OCI-LY1 (cell line): ENCODE results near the gene RNF17.

ENCODE experiments used
- H2AFZ ChIP-seq: fragments of 200-600 bp; sonication (generic), shearing (Covaris generic); 2 replicates; pipeline ENCODE4 v1.6.0; 2014; ENCODE audit warnings: antibody characterized with exemption, mild to moderate bottlenecking, low read length
- H3F3A ChIP-seq: fragments of 200-600 bp; sonication (generic), shearing (Covaris generic); 2 replicates; pipeline ENCODE4 v1.6.0; 2014; ENCODE audit warnings: mild to moderate bottlenecking, antibody characterized with exemption, low read length, moderate library complexity; ENCODE audit not compliant: insufficient read depth
- H3K27ac ChIP-seq: fragments of 200-600 bp; sonication (generic); 2 replicates; pipeline ENCODE4 v1.5.1; 2014; ENCODE audit warnings: low read length, mixed run types, mild to moderate bottlenecking, low read depth; ENCODE audit not compliant: poor library complexity, severe bottlenecking
- H3K27me3 ChIP-seq: fragments of 200-600 bp; sonication (generic); 2 replicates; pipeline ENCODE4 v1.6.0; 2014; ENCODE audit warnings: antibody characterized with exemption, mild to moderate bottlenecking, low read length, moderate library complexity; ENCODE audit not compliant: insufficient read depth
- H3K36me3 ChIP-seq: fragments of 200-600 bp; sonication (generic); 2 replicates; pipeline ENCODE4 v1.6.1; 2014; ENCODE audit warnings: mild to moderate bottlenecking, antibody characterized with exemption, low read length, moderate library complexity, mixed read lengths; ENCODE audit not compliant: insufficient read depth
- H3K4me1 ChIP-seq: fragments of 200-600 bp; sonication (generic); 2 replicates; pipeline ENCODE4 v1.5.1; 2014; ENCODE audit warnings: mild to moderate bottlenecking, low read length, moderate library complexity; ENCODE audit not compliant: insufficient read depth, severe bottlenecking
- H3K4me2 ChIP-seq: fragments of 200-600 bp; sonication (generic), shearing (Covaris generic); 2 replicates; pipeline ENCODE4 v1.6.1; 2014; ENCODE audit warnings: low read length
- H3K4me3 ChIP-seq: fragments of 200-600 bp; sonication (generic); 2 replicates; pipeline ENCODE4 v1.5.1; 2014; ENCODE audit warnings: low read length, low read depth, mild to moderate bottlenecking, mixed read lengths; ENCODE audit not compliant: poor library complexity, severe bottlenecking
- H3K79me2 ChIP-seq: fragments of 200-600 bp; shearing (Covaris generic); 2 replicates; pipeline ENCODE4 v1.6.1; 2016; ENCODE audit warnings: mixed run types, low read length, mixed read lengths; ENCODE audit not compliant: insufficient read depth
- H3K9ac ChIP-seq: fragments of 200-600 bp; sonication (generic), shearing (Covaris generic); 2 replicates; pipeline ENCODE4 v1.6.1; 2014; ENCODE audit warnings: mild to moderate bottlenecking, low read length, mixed read lengths
- H3K9me2 ChIP-seq: fragments of 200-600 bp; sonication (generic), shearing (Covaris generic); 2 replicates; pipeline ENCODE4 v1.6.1; 2014; ENCODE audit warnings: low read depth, mild to moderate bottlenecking, low read length, mixed read lengths
- H3K9me3 ChIP-seq: fragments of 200-600 bp; shearing (Covaris generic); 2 replicates; pipeline ENCODE4 v1.6.1; 2014; ENCODE audit warnings: low read length, mixed read lengths
- H4K20me1 ChIP-seq: fragments of 200-600 bp; sonication (generic), shearing (Covaris generic); 2 replicates; pipeline ENCODE4 v1.6.0; 2016; ENCODE audit warnings: mild to moderate bottlenecking, low read length; ENCODE audit not compliant: insufficient read depth
- CTCF ChIP-seq: fragments of 200-600 bp; sonication (generic), shearing (Covaris generic); IDR thresholded peaks from 2 replicates; pipeline ENCODE4 v1.5.1; 2017; ENCODE audit warnings: mild to moderate bottlenecking, antibody characterized with exemption, low read length, moderate library complexity, mixed read lengths
- EZH2 ChIP-seq: fragments of 200-600 bp; sonication (generic), shearing (Covaris generic); IDR thresholded peaks from 2 replicates; pipeline ENCODE4 v1.8.0; 2017; ENCODE audit warnings: borderline replicate concordance, mixed run types, mild to moderate bottlenecking, antibody characterized with exemption, low read length, moderate library complexity, mixed read lengths

Gene RNF17

DNA sequence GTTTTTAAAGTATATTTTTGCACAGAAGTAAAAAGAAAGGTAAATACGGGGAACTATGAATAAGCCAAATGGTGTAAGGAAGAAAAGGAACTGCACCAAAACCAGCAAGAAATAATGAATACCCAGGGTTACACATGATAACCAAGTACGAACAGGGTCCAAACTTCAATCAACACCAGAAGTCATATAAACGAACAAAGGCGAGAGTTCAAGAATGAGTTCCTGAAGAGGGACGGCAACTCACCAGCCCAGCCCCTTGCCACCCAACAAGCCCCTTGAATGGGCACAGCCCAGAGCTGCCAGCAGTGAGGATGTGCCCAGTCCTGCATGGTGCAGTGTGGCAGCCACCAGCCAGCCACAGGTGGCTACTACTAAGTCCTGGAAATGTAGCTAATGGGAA lies 132.1 kb downstream of the RNF17 start:
- Histone ChIP-seq H3K27ac (no peak overlapping the region), H3K4me2 (no peak overlapping the region), H3K36me3 (peaks cover 40% of the 10 kb centered on the region), H2AFZ (no peak overlapping the region), H3K4me3 (no peak overlapping the region), H3F3A (no peaks in the 10 kb centered on the region), H3K27me3 (no peaks in the 10 kb centered on the region), H3K4me1 (peaks cover 6% of the 10 kb centered on the region), H3K79me2 (no peaks in the 10 kb centered on the region), H3K9ac (no peak overlapping the region), H4K20me1 (no peaks in the 10 kb centered on the region), H3K9me2 (no peaks in the 10 kb centered on the region), H3K9me3 (no peaks in the 10 kb centered on the region)
- no peak for TF ChIP-seq EZH2
- TF ChIP-seq CTCF, result no peak

GRCh38 chr13:24897293-24897692 lies 133.3 kb downstream of the RNF17 start:
- Histone ChIP-seq H3K27me3 (no peaks in the 10 kb centered on the region), H3K27ac (no peak overlapping the region), H3K4me2 (no peak overlapping the region), H2AFZ (no peak overlapping the region), H3F3A (no peaks in the 10 kb centered on the region), H3K4me3 (no peak overlapping the region), H3K36me3 (peaks cover 34% of the 10 kb centered on the region), H4K20me1 (no peaks in the 10 kb centered on the region), H3K9me3 (no peaks in the 10 kb centered on the region), H3K79me2 (no peaks in the 10 kb centered on the region), H3K4me1 (peaks cover 9% of the 10 kb centered on the region), H3K9ac (no peak overlapping the region), H3K9me2 (no peaks in the 10 kb centered on the region)
- no peak for TF ChIP-seq EZH2
- TF ChIP-seq CTCF, result no peak

- TF ChIP-seq EZH2 (no peak), CTCF (no peak)
- H3K4me3 ChIP-seq, result no peak overlapping the region
- no peak overlapping the region for H3K27ac ChIP-seq
- no peak overlapping the region for H3K9ac ChIP-seq
- H4K20me1 ChIP-seq, result no peaks in the 10 kb centered on the region
- peaks cover 9% of the 10 kb centered on the region for H3K4me1 ChIP-seq
- H3K9me3 ChIP-seq, result no peaks in the 10 kb centered on the region
- H3F3A ChIP-seq, result no peaks in the 10 kb centered on the region
- no peaks in the 10 kb centered on the region for H3K9me2 ChIP-seq
- H3K27me3 ChIP-seq, result no peaks in the 10 kb centered on the region
- H3K36me3 ChIP-seq, result peaks cover 38% of the 10 kb centered on the region
- H3K4me2 ChIP-seq, result no peak overlapping the region
- H3K79me2 ChIP-seq, result no peaks in the 10 kb centered on the region
- no peak overlapping the region for H2AFZ ChIP-seq
These were observed 135.6 kb downstream of the RNF17 start for GRCh38 chr13:24899601-24900000.
